Measurements from ENCODE around the gene EDIL3. TPM values are rescaled to one million over a fixed set of nuclear protein-coding genes. Genes with fewer than 3 reads are reported as not detected.

Gene EDIL3
- total RNA-seq, 4 donors from 2014 or later = 0.20 to 1.5 (median 0.75) TPM

GRCh38 chr5:84425365-84425881 is 40.7 kb upstream of the EDIL3 start:
- intact Hi-C loops (cut with DNase I; ENCODE audit: low total_unique reads) = no loop called here
- in situ Hi-C loops (cut with MboI; ENCODE audit: low sequenced_read_pairs in 4 of 4) = no loop called here
- Histone ChIP-seq H3K9me3 (no peaks in the 10 kb centered on the region), H3K36me3 (no peaks in the 10 kb centered on the region), H3K4me3 (no peak overlapping the region), H3K4me1 (no peaks in the 10 kb centered on the region), H3K27ac (no peak overlapping the region), H3K27me3 (no peaks in the 10 kb centered on the region)
- TF ChIP-seq, protein P1, sequence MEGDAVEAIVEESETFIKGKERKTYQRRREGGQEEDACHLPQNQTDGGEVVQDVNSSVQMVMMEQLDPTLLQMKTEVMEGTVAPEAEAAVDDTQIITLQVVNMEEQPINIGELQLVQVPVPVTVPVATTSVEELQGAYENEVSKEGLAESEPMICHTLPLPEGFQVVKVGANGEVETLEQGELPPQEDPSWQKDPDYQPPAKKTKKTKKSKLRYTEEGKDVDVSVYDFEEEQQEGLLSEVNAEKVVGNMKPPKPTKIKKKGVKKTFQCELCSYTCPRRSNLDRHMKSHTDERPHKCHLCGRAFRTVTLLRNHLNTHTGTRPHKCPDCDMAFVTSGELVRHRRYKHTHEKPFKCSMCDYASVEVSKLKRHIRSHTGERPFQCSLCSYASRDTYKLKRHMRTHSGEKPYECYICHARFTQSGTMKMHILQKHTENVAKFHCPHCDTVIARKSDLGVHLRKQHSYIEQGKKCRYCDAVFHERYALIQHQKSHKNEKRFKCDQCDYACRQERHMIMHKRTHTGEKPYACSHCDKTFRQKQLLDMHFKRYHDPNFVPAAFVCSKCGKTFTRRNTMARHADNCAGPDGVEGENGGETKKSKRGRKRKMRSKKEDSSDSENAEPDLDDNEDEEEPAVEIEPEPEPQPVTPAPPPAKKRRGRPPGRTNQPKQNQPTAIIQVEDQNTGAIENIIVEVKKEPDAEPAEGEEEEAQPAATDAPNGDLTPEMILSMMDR (IDR thresholded peaks at IDR 0.05 in 4 of 5, conservative IDR thresholded peaks at IDR 0.05 in 1 of 5) = no peak
- TF ChIP-seq POLR2A (IDR thresholded peaks at IDR 0.05) = no peak
- ATAC-seq (no peak), DNase-seq (no peak)

DNA sequence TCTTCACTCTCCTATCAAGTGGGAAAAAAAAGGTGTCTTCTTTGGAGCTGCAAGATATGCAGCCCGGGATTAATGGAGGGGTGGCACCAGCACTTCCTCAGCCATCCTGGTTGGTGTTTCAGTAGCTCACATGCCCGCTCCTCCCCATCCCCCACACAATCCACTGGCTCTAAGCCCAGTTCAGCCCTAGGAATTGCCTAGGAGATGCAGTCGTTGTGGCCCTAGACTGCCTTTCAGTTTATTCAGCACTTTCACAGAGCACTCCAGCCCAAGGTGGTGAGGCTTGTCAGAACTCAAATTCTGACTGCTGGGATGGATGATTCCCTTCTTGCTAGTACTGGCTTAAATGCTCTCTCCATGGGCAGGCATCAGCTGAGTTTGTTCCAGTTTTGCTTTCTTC is 35.1 kb upstream of the EDIL3 start:
- in situ Hi-C loops (cut with MboI; ENCODE audit: low sequenced_read_pairs in 4 of 4) = no loop called here
- no peak for ATAC-seq
- TF ChIP-seq, protein P1 (IDR thresholded peaks at IDR 0.05 in 4 of 5, conservative IDR thresholded peaks at IDR 0.05 in 1 of 5) = no peak
- TF ChIP-seq POLR2A (IDR thresholded peaks at IDR 0.05) = no peak
- no peaks in the 10 kb centered on the region for H3K27me3 ChIP-seq
- H3K27ac ChIP-seq = no peak overlapping the region
- no peak overlapping the region for H3K4me3 ChIP-seq
- H3K36me3 ChIP-seq = no peaks in the 10 kb centered on the region
- intact Hi-C loops (cut with DNase I; ENCODE audit: low total_unique reads) = no loop called here
- no peak for DNase-seq
- H3K9me3 ChIP-seq = no peaks in the 10 kb centered on the region
- H3K4me1 ChIP-seq = no peaks in the 10 kb centered on the region

GRCh38 chr5:84411832-84412605 is 27.3 kb upstream of the EDIL3 start:
- no peaks in the 10 kb centered on the region for H3K9me3 ChIP-seq
- ATAC-seq (no peak), DNase-seq (no peak)
- TF ChIP-seq, protein P1 (IDR thresholded peaks at IDR 0.05 in 4 of 5, conservative IDR thresholded peaks at IDR 0.05 in 1 of 5) = no peak
- no peak for TF ChIP-seq POLR2A (IDR thresholded peaks at IDR 0.05)
- in situ Hi-C loops (cut with MboI; ENCODE audit: low sequenced_read_pairs in 4 of 4) (no loop called here), intact Hi-C loops (cut with DNase I; ENCODE audit: low total_unique reads) (no loop called here)
- H3K4me1 ChIP-seq = no peaks in the 10 kb centered on the region
- no peak overlapping the region for H3K27ac ChIP-seq
- H3K27me3 ChIP-seq = no peaks in the 10 kb centered on the region
- H3K4me3 ChIP-seq = no peak overlapping the region
- H3K36me3 ChIP-seq = no peaks in the 10 kb centered on the region

DNA sequence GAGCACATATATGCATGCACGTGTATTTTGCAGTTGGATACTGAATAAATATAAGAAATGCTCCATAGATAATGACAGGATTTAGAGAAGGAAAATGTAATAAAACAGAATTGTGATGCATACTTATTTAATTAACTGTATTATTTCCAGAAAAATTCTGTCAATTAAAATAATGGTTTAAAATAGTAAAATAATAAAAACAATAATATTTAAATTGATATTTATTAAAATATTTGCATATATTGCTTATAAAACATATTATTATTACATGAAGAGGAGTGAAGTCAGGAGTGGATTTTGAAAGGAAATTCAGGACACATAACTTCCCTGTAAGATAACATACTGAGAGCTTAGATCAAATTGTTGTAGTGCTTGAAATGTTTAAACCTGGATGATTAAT is 21.4 kb upstream of the EDIL3 start:
- TF ChIP-seq, protein P1 (IDR thresholded peaks at IDR 0.05 in 4 of 5, conservative IDR thresholded peaks at IDR 0.05 in 1 of 5) = no peak
- TF ChIP-seq POLR2A (IDR thresholded peaks at IDR 0.05) = no peak
- Histone ChIP-seq H3K4me1 (no peaks in the 10 kb centered on the region), H3K36me3 (no peaks in the 10 kb centered on the region), H3K27ac (no peak overlapping the region), H3K4me3 (no peak overlapping the region), H3K27me3 (no peaks in the 10 kb centered on the region), H3K9me3 (no peaks in the 10 kb centered on the region)
- intact Hi-C loops (cut with DNase I; ENCODE audit: low total_unique reads) (no loop called here), in situ Hi-C loops (cut with MboI; ENCODE audit: low sequenced_read_pairs in 4 of 4) (no loop called here)
- no peak for ATAC-seq
- no peak for DNase-seq
